GM23248 (cell line): ENCODE measurements around the gene ST7. TPM values are rescaled to one million over a fixed set of nuclear protein-coding genes. Genes with fewer than 3 reads are reported as not detected.
"Not testable (repeated sequence)": the region's sequence is repeated elsewhere in the genome, so short reads cannot be mapped to it uniquely, and the experiment has no call there.

Experiments
- DNase-seq: peaks from one replicate; pipeline ENCODE4 v3.0.0-alpha.2; 2015
- H2AFZ ChIP-seq: fragments of 200-600 bp; sonication (generic); 2 replicates; pipeline ENCODE4 v1.6.1; 2016; ENCODE audit warnings: antibody characterized with exemption
- H3F3A ChIP-seq: fragments of 200-600 bp; sonication (generic); 2 replicates; pipeline ENCODE4 v1.6.1; 2016; ENCODE audit warnings: mild to moderate bottlenecking, antibody characterized with exemption, mixed run types; ENCODE audit not compliant: insufficient read depth
- H3K27ac ChIP-seq: fragments of 200-600 bp; sonication (generic); 2 replicates; pipeline ENCODE4 v1.5.1; 2016; ENCODE audit warnings: mild to moderate bottlenecking
- H3K27me3 ChIP-seq: fragments of 200-600 bp; sonication (generic); replicated peaks from 2 replicates; pipeline ENCODE4 v1.6.1; 2016; ENCODE audit warnings: mild to moderate bottlenecking; ENCODE audit not compliant: insufficient read depth
- H3K36me3 ChIP-seq: fragments of 200-600 bp; sonication (generic); 2 replicates; pipeline ENCODE4 v1.6.1; 2016; ENCODE audit warnings: low read depth, mild to moderate bottlenecking
- H3K4me1 ChIP-seq: fragments of 200-600 bp; sonication (generic); 2 replicates; pipeline ENCODE4 v1.6.1; 2016; ENCODE audit warnings: mild to moderate bottlenecking; ENCODE audit not compliant: insufficient read depth
- H3K4me2 ChIP-seq: fragments of 200-600 bp; sonication (generic); one replicate; pipeline ENCODE4 v1.6.1; 2016; ENCODE audit warnings: mild to moderate bottlenecking; ENCODE audit not compliant: unreplicated experiment
- H3K4me3 ChIP-seq: fragments of 200-600 bp; sonication (generic); 2 replicates; pipeline ENCODE4 v1.5.1; 2016; ENCODE audit warnings: mild to moderate bottlenecking
- H3K79me2 ChIP-seq: fragments of 200-600 bp; sonication (generic); 2 replicates; pipeline ENCODE4 v1.6.1; 2016; ENCODE audit warnings: mild to moderate bottlenecking; ENCODE audit not compliant: insufficient read depth
- H3K9ac ChIP-seq: fragments of 200-600 bp; sonication (generic); 2 replicates; pipeline ENCODE4 v1.6.1; 2016; ENCODE audit warnings: mild to moderate bottlenecking
- H3K9me2 ChIP-seq: fragments of 200-600 bp; sonication (generic); 2 replicates; pipeline ENCODE4 v1.6.1; 2016; ENCODE audit warnings: mixed run types, mild to moderate bottlenecking, moderate library complexity; ENCODE audit not compliant: insufficient read depth
- H3K9me3 ChIP-seq: fragments of 200-600 bp; sonication (generic); one replicate; pipeline ENCODE4 v1.6.1; 2017; ENCODE audit warnings: low read depth
- H4K20me1 ChIP-seq: fragments of 200-600 bp; sonication (generic); 2 replicates; pipeline ENCODE4 v1.6.0; 2016; ENCODE audit not compliant: insufficient read depth
- EZH2 ChIP-seq: fragments of 200-600 bp; sonication (generic); IDR thresholded peaks from 2 replicates; pipeline ENCODE4 v1.6.1; 2018; ENCODE audit warnings: antibody characterized with exemption, mild to moderate bottlenecking; ENCODE audit not compliant: insufficient read depth, poor library complexity, severe bottlenecking
- EZH2phosphoT487 ChIP-seq: fragments of 200-600 bp; sonication (generic); IDR thresholded peaks from 2 replicates; pipeline ENCODE4 v1.6.1; 2018; ENCODE audit warnings: antibody characterized with exemption, moderate library complexity, mild to moderate bottlenecking, low read depth; ENCODE audit not compliant: insufficient read depth
- WGBS, 2 experiments: methylation state at CpG; one replicate each; pipeline ENCODE4 v1.1.6; 2015 to 2017; ENCODE audit warnings: low lambda C conversion rate in 2 of 2, low coverage in 1 of 2; ENCODE audit errors: missing lambda C conversion rate in 2 of 2; 5-methylcytosine and 5-hydroxymethylcytosine counted together
- in situ Hi-C: fragments of 300-500 bp; cut with MboI; formaldehyde crosslinking; loops from 2 replicates; pipeline ENCODE4 v1.15.0; 2020
- polyA plus RNA-seq: library from polyadenylated mRNA; unstranded; fragments of >200 nt; fragmentation: Nextera tagmentation; extraction: Ambion mirVana; gene quantifications from 2 replicates; pipeline ENCODE4 v1.2.1, GENCODE V29; 2016
- total RNA-seq: library from RNA; depleted of rRNA; stranded (reverse); fragments of >200 nt; shearing (Covaris generic); gene quantifications from 2 replicates; pipeline ENCODE4 v1.2.3, GENCODE V29; 2014

Gene ST7
- total and polyA plus RNA-seq, 2 experiments from 2014 or later: 17.8 to 21.9 TPM

DNA sequence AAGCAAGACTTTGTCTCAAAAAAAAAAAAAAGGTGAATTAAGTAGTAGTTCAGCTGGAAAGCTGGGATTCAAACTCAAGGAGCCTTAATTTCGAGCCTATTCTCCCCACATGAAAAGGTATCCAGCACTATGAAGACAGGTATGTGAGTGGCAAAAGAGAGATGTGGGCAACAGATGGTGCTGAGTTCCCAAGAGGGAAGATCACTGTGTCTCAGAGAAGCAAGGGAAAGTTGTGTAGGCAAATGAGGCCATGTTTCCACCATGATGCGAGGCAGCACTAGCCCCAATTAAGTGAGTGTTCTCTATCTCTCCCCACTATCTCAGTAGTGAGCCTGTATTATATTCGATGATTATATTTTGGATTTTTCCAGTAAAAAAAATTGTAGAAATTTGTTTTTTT lies 19.8 kb upstream of the ST7 start:
- no peak for TF ChIP-seq EZH2phosphoT487
- TF ChIP-seq EZH2: no peak
- Histone ChIP-seq H2AFZ (no peak overlapping the region), H3K4me1 (0 out of 2 replicates have a peak, but pooled peaks cover 2% of the 10 kb centered on the region), H3K9me3 (no peaks in the 10 kb centered on the region), H3K9ac (no peak overlapping the region), H3K27ac (no peak overlapping the region), H3K9me2 (no peaks in the 10 kb centered on the region), H3F3A (no peaks in the 10 kb centered on the region), H3K27me3 (no peaks in the 10 kb centered on the region), H3K4me3 (no peak overlapping the region), H4K20me1 (no peaks in the 10 kb centered on the region), H3K79me2 (no peaks in the 10 kb centered on the region), H3K4me2 (no peak overlapping the region), H3K36me3 (no peaks in the 10 kb centered on the region)
- in situ Hi-C loops: no loop called here
- no peak for DNase-seq
- WGBS, 2 experiments: 82 to 84% methylated on average over 3 of the region's 3 CpGs

DNA sequence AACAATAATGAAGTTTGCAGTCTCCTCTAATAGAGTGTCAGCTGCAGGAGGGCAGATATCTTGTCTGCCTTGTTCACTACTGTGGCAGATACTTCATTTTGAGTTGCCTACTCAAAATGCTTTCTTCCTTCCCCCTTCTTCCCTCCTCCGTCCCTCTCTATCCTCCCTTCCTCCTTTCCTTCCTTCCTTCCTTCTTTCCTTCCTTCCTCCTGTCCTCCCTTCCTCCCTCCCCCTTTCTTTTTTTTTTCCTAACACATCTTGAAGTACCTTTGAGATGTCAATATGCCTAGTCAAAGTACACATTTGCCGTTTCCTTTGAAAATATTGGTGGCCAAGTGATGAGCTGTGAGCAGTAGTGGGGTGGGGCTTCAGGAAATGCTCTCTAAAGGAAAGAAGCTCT lies 18.7 kb upstream of the ST7 start:
- Histone ChIP-seq H3K36me3 (no peaks in the 10 kb centered on the region), H3K4me2 (no peak overlapping the region), H3K27ac (no peak overlapping the region), H3K9ac (no peak overlapping the region), H3K4me3 (no peak overlapping the region), H3K9me3 (no peaks in the 10 kb centered on the region), H3K4me1 (0 out of 2 replicates have a peak, but pooled peaks cover 2% of the 10 kb centered on the region), H2AFZ (no peak overlapping the region), H3K79me2 (no peaks in the 10 kb centered on the region), H4K20me1 (no peaks in the 10 kb centered on the region), H3K9me2 (no peaks in the 10 kb centered on the region), H3F3A (no peaks in the 10 kb centered on the region), H3K27me3 (no peaks in the 10 kb centered on the region)
- in situ Hi-C loops: no loop called here
- TF ChIP-seq EZH2phosphoT487 (no peak), EZH2 (no peak)
- WGBS, 2 experiments: 84 to 95% methylated on average over 2 of the region's 2 CpGs
- DNase-seq: no peak

DNA sequence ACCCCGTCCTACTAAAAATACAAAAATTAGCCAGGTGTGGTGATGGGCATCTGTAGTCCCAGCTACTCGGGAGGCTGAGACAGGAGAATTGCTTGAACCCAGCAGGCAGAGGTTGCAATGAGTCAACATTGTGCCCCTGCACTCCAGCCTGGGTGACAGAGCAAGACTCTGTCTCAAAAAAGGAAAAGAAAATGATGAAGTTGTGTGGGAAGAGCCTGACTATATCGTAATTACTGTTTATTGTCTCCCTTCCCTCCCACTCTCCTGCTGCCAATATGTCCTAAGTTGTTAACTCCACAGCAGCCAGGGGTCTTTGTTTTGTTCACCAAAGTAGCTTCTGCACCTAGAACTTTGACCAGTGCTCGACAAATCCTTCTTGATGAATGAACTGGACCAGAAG lies 16.5 kb upstream of the ST7 start:
- in situ Hi-C loops: not testable (repeated sequence)
- 51 to 59% methylated on average over 4 of the region's 4 CpGs for WGBS, 2 experiments

DNA sequence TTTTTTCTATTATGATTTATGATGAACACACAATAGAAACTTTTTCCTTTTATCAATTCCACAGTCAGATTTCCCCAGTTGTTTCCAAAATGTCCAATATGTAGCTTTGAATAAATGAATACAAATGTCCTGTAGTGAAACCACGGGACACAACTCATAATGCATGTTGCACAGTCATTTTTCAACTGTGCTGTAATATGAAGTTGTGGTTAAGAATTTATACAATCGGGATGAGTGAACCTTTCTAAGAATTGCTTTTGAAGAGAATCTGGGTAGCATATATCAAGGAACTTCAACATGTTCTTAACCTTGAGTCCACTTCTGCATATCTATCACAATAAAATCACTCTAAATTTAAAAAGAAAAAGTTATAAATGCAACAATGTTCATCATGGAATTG lies 14.6 kb upstream of the ST7 start:
- Histone ChIP-seq H3K27me3 (no peaks in the 10 kb centered on the region), H3K4me2 (no peak overlapping the region), H3K27ac (no peak overlapping the region), H3K36me3 (no peaks in the 10 kb centered on the region), H3F3A (no peaks in the 10 kb centered on the region), H3K4me3 (no peak overlapping the region), H3K4me1 (no peaks in the 10 kb centered on the region), H3K9me3 (no peaks in the 10 kb centered on the region), H4K20me1 (no peaks in the 10 kb centered on the region), H2AFZ (no peak overlapping the region), H3K9ac (no peak overlapping the region), H3K9me2 (no peaks in the 10 kb centered on the region), H3K79me2 (no peaks in the 10 kb centered on the region)
- 71 to 77% methylated on average over 2 of the region's 2 CpGs for WGBS, 2 experiments
- no peak for TF ChIP-seq EZH2
- TF ChIP-seq EZH2phosphoT487: no peak
- in situ Hi-C loops: no loop called here
- no peak for DNase-seq

More for the DNA sequence above, 16.5 kb upstream of the ST7 start:
- H3K9me2 ChIP-seq, H3K4me1 ChIP-seq, H3K9ac ChIP-seq, H3K27me3 ChIP-seq, H3K4me2 ChIP-seq, H3K36me3 ChIP-seq, H3F3A ChIP-seq, H4K20me1 ChIP-seq, DNase-seq, H3K4me3 ChIP-seq, H3K79me2 ChIP-seq, H2AFZ ChIP-seq, H3K9me3 ChIP-seq, H3K27ac ChIP-seq: not testable (repeated sequence)

DNA sequence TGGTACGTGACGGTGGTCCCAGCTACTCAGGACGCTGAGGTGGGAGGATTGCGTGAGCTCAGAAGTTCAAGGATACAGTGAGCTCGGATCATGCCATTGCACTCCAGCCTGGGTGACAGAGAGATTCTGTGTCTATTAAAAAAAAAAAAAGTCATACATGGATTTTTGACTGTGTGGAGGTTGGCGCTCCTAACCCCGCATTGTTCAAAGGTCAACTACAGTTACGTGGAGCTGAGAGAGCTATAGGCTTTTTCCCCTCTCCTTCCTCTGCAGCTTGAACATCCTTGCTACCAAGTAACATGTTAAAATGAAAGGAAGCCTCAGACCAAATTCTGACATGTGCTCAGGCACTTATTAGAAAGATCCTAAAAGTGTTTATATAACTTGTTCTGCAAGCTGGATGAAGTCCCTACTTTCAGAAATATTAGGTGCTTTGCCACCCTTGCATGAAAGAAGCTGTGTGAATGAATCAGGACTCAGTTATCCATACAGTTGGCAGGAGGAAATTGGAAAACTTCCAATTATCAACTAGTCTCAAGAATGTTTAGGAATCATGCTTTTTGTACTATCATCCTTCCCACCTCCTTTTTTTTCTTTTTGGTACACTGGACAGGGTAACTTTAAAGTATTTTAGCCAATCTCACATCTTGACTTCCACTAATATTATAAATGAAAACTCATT lies 12.5 kb upstream of the ST7 start:
- peak; percentile 14 for DNase-seq
- TF ChIP-seq EZH2phosphoT487 (no peak), EZH2 (no peak)
- H3K4me1 ChIP-seq: no peaks in the 10 kb centered on the region
- H3F3A ChIP-seq: no peaks in the 10 kb centered on the region
- H2AFZ ChIP-seq: no peak overlapping the region
- H3K79me2 ChIP-seq: no peaks in the 10 kb centered on the region
- H3K9ac ChIP-seq: no peak overlapping the region
- no peaks in the 10 kb centered on the region for H4K20me1 ChIP-seq
- in situ Hi-C loops: no loop called here
- WGBS, 2 experiments: 78 to 81% methylated on average over 8 of the region's 8 CpGs
- no peaks in the 10 kb centered on the region for H3K27me3 ChIP-seq
- H3K27ac ChIP-seq: no peak overlapping the region
- H3K36me3 ChIP-seq: no peaks in the 10 kb centered on the region
- no peaks in the 10 kb centered on the region for H3K9me3 ChIP-seq
- H3K9me2 ChIP-seq: no peaks in the 10 kb centered on the region
- H3K4me2 ChIP-seq: no peak overlapping the region
- H3K4me3 ChIP-seq: no peak overlapping the region
